HG02943 (cell line): ENCODE data around the gene TAX1BP1.

Experiments used
- ATAC-seq: cut with Tn5 transposase; IDR thresholded peaks from one replicate; pipeline ENCODE4 v1.9.1; 2021; ENCODE audit warnings: mild to moderate bottlenecking, low read depth, moderate library complexity; ENCODE audit not compliant: unreplicated experiment

The TAX1BP1 gene

DNA sequence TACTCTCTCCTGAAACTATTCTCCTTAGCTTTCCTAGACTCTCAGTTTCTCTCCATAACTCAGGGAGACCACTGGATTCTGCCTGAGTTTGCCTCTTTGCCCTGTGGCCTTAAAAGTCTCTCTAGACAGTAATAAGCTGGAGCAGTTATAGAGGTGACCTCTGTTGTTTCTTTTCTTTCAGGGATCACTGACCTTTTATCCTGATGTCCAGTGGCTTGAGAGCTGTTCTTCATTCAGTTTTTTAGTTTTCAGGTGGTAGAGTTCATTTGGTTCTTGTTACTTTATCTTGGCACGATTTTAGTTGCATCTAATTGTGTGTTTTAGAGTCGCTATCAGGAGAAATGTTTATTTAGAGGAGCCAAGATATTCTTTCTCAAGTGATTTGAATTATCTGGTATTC, 37.7 kb downstream of the TAX1BP1 start:
- ATAC-seq, result no peak

- ATAC-seq, result no peak
Observed at GRCh38 chr7:27779873-27780272, 39.9 kb downstream of the TAX1BP1 start.

- ATAC-seq, result no peak
Observed at GRCh38 chr7:27781188-27781587, 41.2 kb downstream of the TAX1BP1 start.

DNA sequence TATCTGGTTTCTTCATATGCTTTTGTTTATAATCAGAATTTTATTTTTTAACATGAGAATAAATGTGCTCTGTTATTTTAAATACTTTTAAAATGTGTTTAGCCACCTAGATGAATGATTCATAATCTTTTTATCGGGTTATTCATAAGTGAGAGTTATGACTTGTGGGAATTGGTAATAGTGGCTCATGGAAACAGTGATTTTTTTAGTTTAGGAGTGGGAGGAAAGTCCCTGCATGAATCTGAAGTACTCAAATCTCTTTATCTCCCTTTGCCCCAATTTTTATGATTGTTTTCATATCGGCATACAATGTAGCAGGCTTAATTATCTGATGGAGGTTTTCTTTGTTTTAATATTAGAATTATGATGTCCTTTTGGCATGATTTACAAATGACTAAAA, 42.9 kb downstream of the TAX1BP1 start:
- no peak for ATAC-seq

DNA sequence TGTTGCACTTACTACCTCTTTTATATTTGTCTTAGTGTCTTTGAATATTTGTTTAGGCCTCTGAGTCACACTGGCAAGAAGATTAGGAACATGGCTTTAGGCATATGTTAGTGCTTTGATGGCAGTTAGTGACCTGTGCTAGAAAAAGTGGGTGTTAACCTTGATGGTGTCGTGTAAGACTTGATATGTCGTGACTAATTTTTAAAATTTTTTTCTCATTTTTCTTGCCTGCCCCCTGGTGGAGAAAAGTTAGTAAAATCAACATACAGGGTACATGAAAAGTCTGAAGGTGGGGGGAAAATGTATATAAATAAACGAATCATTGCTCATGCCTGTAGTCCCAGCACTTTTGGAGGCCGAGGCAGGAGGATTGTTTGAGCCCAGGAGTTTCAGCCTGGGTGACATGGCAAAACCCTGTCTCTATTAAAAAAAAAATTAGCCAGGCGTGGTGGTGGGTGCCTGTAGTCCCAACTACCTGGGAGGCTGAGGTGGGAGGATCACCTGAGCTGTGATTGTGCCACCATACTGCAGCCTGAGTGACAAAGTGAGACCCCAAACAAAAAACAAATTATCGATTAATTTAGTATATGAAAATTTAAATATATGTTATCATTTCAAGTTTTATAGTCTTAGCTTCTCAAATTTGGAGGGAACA, 44.6 kb downstream of the TAX1BP1 start:
- no peak for ATAC-seq

DNA sequence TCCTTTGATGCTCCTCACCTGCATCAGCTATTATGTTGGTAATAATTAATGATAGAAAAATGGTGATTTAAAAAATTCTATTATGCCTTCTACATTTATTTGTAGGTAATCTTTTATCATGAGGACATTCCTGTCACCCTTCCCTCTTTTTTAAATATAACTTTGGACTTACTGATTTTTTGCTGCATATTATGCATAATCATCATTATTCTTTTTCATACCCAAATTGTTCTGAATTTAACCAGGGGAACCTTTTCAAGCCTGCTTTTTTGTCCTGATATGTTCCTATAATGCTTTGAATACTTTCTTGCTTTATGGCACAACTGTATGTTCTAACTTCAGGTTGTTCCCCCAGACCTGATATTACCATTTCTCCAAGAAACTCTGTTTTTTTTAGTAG, 48.5 kb downstream of the TAX1BP1 start:
- no peak for ATAC-seq

- ATAC-seq, result no peak
Observed at GRCh38 chr7:27793780-27794179, 53.8 kb downstream of the TAX1BP1 start.

GRCh38 chr7:27795977-27796376, 56.0 kb downstream of the TAX1BP1 start:
- ATAC-seq, result no peak

DNA sequence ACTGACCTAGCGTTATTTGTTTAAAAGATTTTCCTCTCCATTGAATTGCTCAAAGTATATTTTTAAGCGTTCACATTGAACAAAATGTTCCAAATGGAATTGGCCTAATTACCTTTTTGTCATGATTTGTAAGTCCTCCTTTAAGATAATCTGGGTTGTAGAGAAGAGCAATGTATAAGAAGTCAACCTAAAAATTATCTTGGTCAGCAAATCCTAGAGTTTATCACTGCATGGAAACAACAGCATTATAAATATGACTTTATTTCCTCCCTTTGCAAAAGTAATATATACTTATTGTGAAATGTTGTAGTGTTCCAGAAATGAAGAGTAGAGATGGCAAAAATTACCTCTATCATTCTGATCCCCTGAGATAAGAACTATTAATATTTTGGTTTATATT, 59.2 kb downstream of the TAX1BP1 start:
- no peak for ATAC-seq

DNA sequence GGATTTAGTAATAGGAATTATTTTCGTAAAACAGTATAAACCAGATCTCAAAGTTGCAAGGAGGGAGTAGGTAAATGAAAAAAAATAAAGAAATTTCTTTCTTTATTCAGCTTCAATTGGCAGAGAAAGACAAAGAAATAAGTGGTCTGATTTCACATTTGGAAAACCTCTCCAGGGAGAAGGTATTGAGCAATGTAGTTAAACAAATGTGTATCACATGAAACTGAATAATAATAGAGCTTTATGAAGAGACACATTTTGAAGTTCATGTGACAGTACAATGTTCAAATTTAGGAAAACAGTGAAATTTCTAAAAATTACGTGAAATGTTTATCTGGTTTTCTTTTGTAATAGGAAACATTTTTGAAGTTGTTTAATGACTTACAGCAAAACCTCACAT, 63.0 kb downstream of the TAX1BP1 start:
- no peak for ATAC-seq

DNA sequence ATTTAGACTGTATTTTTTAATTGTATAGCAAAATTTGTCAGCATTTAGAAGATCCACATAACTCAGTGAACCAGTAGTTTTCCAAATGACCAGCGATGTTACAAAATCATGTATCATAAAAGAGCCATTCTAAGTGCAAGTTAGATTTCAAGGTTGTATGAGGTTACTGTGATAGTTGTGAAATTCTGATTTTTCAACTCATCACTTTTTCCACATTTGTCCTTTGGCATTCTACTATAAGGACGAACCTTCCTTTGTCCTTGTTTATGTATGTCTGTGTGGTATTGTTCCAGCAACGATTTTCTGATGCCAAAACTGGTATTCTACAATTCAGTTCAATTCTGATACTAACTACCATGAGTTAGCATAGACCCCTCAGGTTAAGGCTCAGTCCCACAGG, 64.2 kb downstream of the TAX1BP1 start:
- no peak for ATAC-seq

GRCh38 chr7:27808626-27809025, 68.7 kb downstream of the TAX1BP1 start:
- ATAC-seq, result no peak

- ATAC-seq, result no peak
Observed at GRCh38 chr7:27810186-27810585, 70.2 kb downstream of the TAX1BP1 start.

- ATAC-seq, result no peak
Observed at GRCh38 chr7:27812706-27813105, 72.7 kb downstream of the TAX1BP1 start.

GRCh38 chr7:27822245-27822644, 82.3 kb downstream of the TAX1BP1 start:
- no peak for ATAC-seq

GRCh38 chr7:27825891-27826290, 85.9 kb downstream of the TAX1BP1 start:
- ATAC-seq, result no peak

GRCh38 chr7:27826357-27826756, 86.4 kb downstream of the TAX1BP1 start:
- ATAC-seq, result no peak

GRCh38 chr7:27834179-27834921, 94.4 kb downstream of the TAX1BP1 start:
- no peak for ATAC-seq

DNA sequence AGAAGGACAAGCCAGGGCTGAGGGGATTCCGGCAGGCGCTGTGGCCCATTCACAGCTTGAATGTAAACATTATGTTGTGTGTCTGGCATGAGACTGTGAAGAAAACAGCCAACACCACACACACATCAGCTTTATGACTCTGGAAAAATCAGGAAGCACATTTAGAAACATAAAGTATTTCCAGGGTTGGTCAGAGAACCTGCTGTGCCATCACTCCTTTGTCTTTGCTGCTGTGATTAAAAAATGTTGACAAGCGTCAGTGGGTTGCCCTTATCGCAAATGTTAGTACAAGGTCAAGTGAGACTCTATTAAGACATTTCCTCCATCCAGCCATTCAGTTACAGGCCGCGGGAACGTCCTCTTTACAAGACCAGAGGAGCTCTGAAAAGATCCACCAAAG, 95.4 kb downstream of the TAX1BP1 start:
- ATAC-seq, result no peak

- no peak for ATAC-seq
Observed at GRCh38 chr7:27836536-27836935, 96.6 kb downstream of the TAX1BP1 start.

- ATAC-seq, result no peak
Observed at GRCh38 chr7:27839099-27839498, 99.1 kb downstream of the TAX1BP1 start.

DNA sequence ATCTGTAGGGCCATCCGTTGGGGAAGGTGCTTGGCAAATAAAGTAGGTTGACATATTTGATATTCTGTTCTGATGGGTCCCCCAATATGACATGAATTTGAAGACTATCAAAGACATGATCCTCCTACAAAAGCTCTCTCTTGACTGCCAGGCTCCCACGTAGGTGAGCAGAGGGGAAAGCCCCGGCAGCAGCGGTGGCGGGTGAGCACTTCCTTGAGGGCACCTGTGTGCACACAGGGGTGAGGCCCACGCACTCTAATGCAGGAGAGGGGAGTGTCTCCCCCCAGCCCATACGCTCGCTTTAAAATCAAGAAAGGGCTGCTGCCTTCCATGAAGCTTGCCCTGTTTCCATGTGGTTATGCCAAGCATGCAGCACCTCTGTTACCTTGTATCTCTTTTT, 100.4 kb downstream of the TAX1BP1 start:
- no peak for ATAC-seq
